GM12878 (cell line): ENCODE results near the gene TEX13B. TPM values are rescaled to one million over a fixed set of nuclear protein-coding genes. Genes with fewer than 3 reads are reported as not detected.

Experiments used
- ATAC-seq: fragments of 200-7000 bp; cut with Tn5 transposase; 3 replicates; pipeline ENCODE4 v1.9.1; 2020; ENCODE audit warnings: mild to moderate bottlenecking, moderate library complexity
- BruUV-seq: library from RNA; stranded (reverse); fragments of 400-500 nt; replicated peaks from 2 replicates; lab custom pipeline; 2021; lab: Mats Ljungman, UMichigan
- CTCF ChIA-PET: fragments of 300-600 bp; sonication (Branson Sonifier 250); formaldehyde crosslinking; extraction: SDS; loops from one replicate; lab custom pipeline; 2021; ENCODE audit warnings: inconsistent platforms; lab: Yijun Ruan, JAX
- POLR2A ChIA-PET: fragments of 350-600 bp; formaldehyde crosslinking; extraction: SDS; loops from one replicate; lab custom pipeline; 2021; ENCODE audit warnings: inconsistent platforms; lab: Charles Lee
- RAD21 ChIA-PET: fragments of 300-600 bp; sonication (Branson Sonifier 250); formaldehyde crosslinking; loops from one replicate; lab custom pipeline; 2023; ENCODE audit warnings: antibody characterized with exemption; ENCODE audit not compliant: unreplicated experiment; lab: Charles Lee
- SMC1A ChIA-PET: fragments of 300-600 bp; sonication (Branson Sonifier 250); formaldehyde crosslinking; loops from one replicate; lab custom pipeline; 2023; ENCODE audit not compliant: unreplicated experiment, uncharacterized antibody; lab: Charles Lee
- DNase-seq: peaks from one replicate; pipeline ENCODE4 v3.0.0-alpha.2; 2011; ENCODE audit warnings: low read depth, low spot score
- FAIRE-seq: peaks from 3 replicates; lab custom pipeline; 2011; peaks lifted over from hg19 to GRCh38; lab: Jason Lieb, UNC
- H2AFZ ChIP-seq: 2 replicates; pipeline ENCODE4 v1.6.0; 2011; ENCODE audit warnings: low read depth, low read length, control low read depth; ENCODE audit not compliant: control insufficient read depth
- H3K27ac ChIP-seq: 2 replicates; pipeline ENCODE4 v1.5.1; 2011; ENCODE audit warnings: control low read depth; ENCODE audit not compliant: control insufficient read depth, insufficient read depth
- H3K27me3 ChIP-seq, 2 experiments: replicated peaks in 1 of 2; 2 replicates each; pipeline versions ENCODE4 v1.6.0 to v1.6.1; 2011; ENCODE audit warnings: low read length in 1 of 2; ENCODE audit not compliant: control insufficient read depth in 2 of 2, insufficient read depth in 2 of 2
- H3K36me3 ChIP-seq, 2 experiments: 2 replicates each; pipeline ENCODE4 v1.5.1; 2011; ENCODE audit warnings: low read length in 1 of 2; ENCODE audit not compliant: control insufficient read depth in 2 of 2, insufficient read depth in 2 of 2
- H3K4me1 ChIP-seq: 2 replicates; pipeline ENCODE4 v1.6.1; 2011; ENCODE audit warnings: mild to moderate bottlenecking, low read length, moderate library complexity, mixed read lengths; ENCODE audit not compliant: control insufficient read depth, insufficient read depth
- H3K4me2 ChIP-seq: 2 replicates; pipeline ENCODE4 v1.6.0; 2011; ENCODE audit warnings: control low read depth; ENCODE audit not compliant: control insufficient read depth, insufficient read depth
- H3K4me3 ChIP-seq: fragments of 200-600 bp; sonication (generic); 2 replicates; pipeline ENCODE4 v1.5.1; 2016
- H3K79me2 ChIP-seq: 2 replicates; pipeline ENCODE4 v1.6.0; 2011; ENCODE audit warnings: low read length; ENCODE audit not compliant: control insufficient read depth, insufficient read depth
- H3K9ac ChIP-seq: 2 replicates; pipeline ENCODE4 v1.8.0; 2011; ENCODE audit warnings: low read length, control low read depth, mixed read lengths; ENCODE audit not compliant: control insufficient read depth, insufficient read depth
- H3K9me3 ChIP-seq: replicated peaks from 3 replicates; pipeline ENCODE4 v1.5.1; 2011; ENCODE audit warnings: mild to moderate bottlenecking, low read length; ENCODE audit not compliant: control insufficient read depth, insufficient read depth
- H4K20me1 ChIP-seq: 2 replicates; pipeline ENCODE4 v1.6.0; 2011; ENCODE audit not compliant: control insufficient read depth, insufficient read depth
- ASH2L ChIP-seq: fragments of 300-600, 200-600 bp; sonication (generic); IDR thresholded peaks from 2 replicates; pipeline ENCODE4 v1.6.1; 2017; ENCODE audit warnings: low read depth, mild to moderate bottlenecking, borderline replicate concordance
- CBX3 ChIP-seq: fragments of 200-600 bp; sonication (generic); IDR thresholded peaks from 2 replicates; pipeline ENCODE4 v1.6.1; 2016; ENCODE audit warnings: low read depth, borderline replicate concordance
- EP300 ChIP-seq, 2 experiments: fragments of 150-350 bp in 1 of 2; IDR thresholded peaks; 2 replicates each; pipeline ENCODE4 v1.6.1; 2011 to 2012; ENCODE audit warnings: low read depth in 2 of 2, low read length in 2 of 2, borderline replicate concordance in 1 of 2, improper control_type of control experiment in 1 of 2, inconsistent platforms in 1 of 2; ENCODE audit not compliant: control insufficient read depth in 1 of 2
- ESRRA ChIP-seq: IDR thresholded peaks from 2 replicates; pipeline ENCODE4 v1.6.1; 2012; ENCODE audit warnings: mild to moderate bottlenecking, low read length, improper control_type of control experiment
- HDGF ChIP-seq: fragments of 450-650 bp; IDR thresholded peaks from 2 replicates; pipeline ENCODE4 v1.6.1; 2016; ENCODE audit warnings: antibody characterized with exemption
- IRF4 ChIP-seq: IDR thresholded peaks from 2 replicates; pipeline ENCODE4 v1.6.1; 2011; ENCODE audit warnings: low read depth, low read length
- MTA2 ChIP-seq: fragments of 450-650 bp; IDR thresholded peaks from 2 replicates; pipeline ENCODE4 v1.6.1; 2016; ENCODE audit warnings: low read depth, mild to moderate bottlenecking, moderate library complexity
- NFYB ChIP-seq: IDR thresholded peaks from 2 replicates; pipeline ENCODE4 v1.6.1; 2011; ENCODE audit warnings: low read depth, mild to moderate bottlenecking, low read length, improper control_type of control experiment, moderate library complexity; ENCODE audit not compliant: insufficient read depth
- TBL1XR1 ChIP-seq: IDR thresholded peaks from 2 replicates; pipeline ENCODE4 v1.6.1; 2012; ENCODE audit warnings: low read depth, low read length, improper control_type of control experiment
- YBX1 ChIP-seq: fragments of 450-650 bp; IDR thresholded peaks from 2 replicates; pipeline ENCODE4 v1.6.1; 2016; ENCODE audit warnings: antibody characterized with exemption
- ZZZ3 ChIP-seq: IDR thresholded peaks from 2 replicates; pipeline ENCODE4 v1.6.1; 2011; ENCODE audit warnings: low read depth; ENCODE audit not compliant: control insufficient read depth, insufficient read length
- WGBS: methylation state at CpG from one replicate; pipeline ENCODE4 v1.1.6; 2016; ENCODE audit warnings: low lambda C conversion rate; ENCODE audit not compliant: insufficient replicate concordance, insufficient coverage; ENCODE audit errors: missing lambda C conversion rate; 5-methylcytosine and 5-hydroxymethylcytosine counted together
- in situ Hi-C: fragments of 300-500 bp; cut with MboI; formaldehyde crosslinking; loops from 9 replicates; pipeline ENCODE4 v1.14.3; 2018; ENCODE audit warnings: mixed read lengths
- intact Hi-C: fragments of 100-400 bp; cut with micrococcal nuclease; formaldehyde crosslinking; loops from one replicate; pipeline ENCODE4 v1.14.2; 2022; ENCODE audit not compliant: unreplicated experiment
- polyA plus RNA-seq, 11 experiments: library from polyadenylated mRNA; depleted of rRNA in 4 of 11; unstranded in 6 of 11; stranded (reverse) in 5 of 11; fragments of >200 nt; fragmentation: Nextera tagmentation in 4 of 11; fragmentation: Illumina TruSeq in 1 of 11; extraction: Ambion mirVana in 4 of 11; extraction: Trizol in 1 of 11; gene quantifications; 1 replicate in 1 of 11; 2 replicates in 10 of 11; pipeline versions ENCODE4 v1.2.1 to v1.2.3, GENCODE V29; 2011 to 2016; ENCODE audit warnings: inconsistent platforms in 2 of 11, missing spikeins in 2 of 11, low read depth in 1 of 11
- total RNA-seq, 4 experiments: library from RNA; depleted of rRNA in 3 of 4; stranded (reverse); fragments of >200 nt in 3 of 4; fragmentation: Illumina TruSeq in 1 of 4; extraction: Trizol in 1 of 4; gene quantifications; 2 replicates each; pipeline versions ENCODE4 v1.2.1 to v1.2.3, GENCODE V29; 2013 to 2021

Gene TEX13B
- total and polyA plus RNA-seq, 10 of the 15 experiments (the other 5 are each of a cell fraction or from before 2014, with no cell fraction given), result not detected

GRCh38 chrX:108028854-108029253, 46.7 kb upstream of the TEX13B start:
- FAIRE-seq, result no peak
- no peaks in the 10 kb centered on the region for H3K9me3 ChIP-seq
- no peaks in the 10 kb centered on the region for H4K20me1 ChIP-seq
- ATAC-seq, result no peak
- POLR2A ChIA-PET, result no interaction called here
- no peak for TF ChIP-seq ESRRA
- no peak for TF ChIP-seq CBX3
- TF ChIP-seq MTA2, result no peak
- TF ChIP-seq YBX1, result no peak
- TF ChIP-seq EP300 (IDR thresholded peaks at IDR 0.05; ENCODE audit: borderline replicate concordance in 1 of 2, control insufficient read depth in 1 of 2, low read depth in 2 of 2, low read length in 2 of 2), result no peak
- TF ChIP-seq IRF4, result no peak
- no peak for TF ChIP-seq NFYB
- no peak for TF ChIP-seq TBL1XR1
- TF ChIP-seq HDGF, result no peak
- TF ChIP-seq ZZZ3, result no peak
- TF ChIP-seq ASH2L, result no peak
- H3K4me2 ChIP-seq, result no peak overlapping the region
- WGBS, result 43% methylated on average over 1 of the region's 1 CpG
- H3K79me2 ChIP-seq, result no peaks in the 10 kb centered on the region
- H3K36me3 ChIP-seq, result no peaks in the 10 kb centered on the region
- H3K9ac ChIP-seq, result no peak overlapping the region
- RAD21 ChIA-PET, result no interaction called here
- H3K27ac ChIP-seq, result no peak overlapping the region
- SMC1A ChIA-PET, result no interaction called here
- H2AFZ ChIP-seq, result no peak overlapping the region
- no peaks in the 10 kb centered on the region for H3K27me3 ChIP-seq
- CTCF ChIA-PET, result no interaction called here
- H3K4me1 ChIP-seq, result no peaks in the 10 kb centered on the region
- in situ Hi-C loops (no loop called here), intact Hi-C loops (no loop called here)
- BruUV-seq, result no TSS peak
- no peak overlapping the region for H3K4me3 ChIP-seq
- no peak for DNase-seq
